NCI-H146 treated with DMSO at 0.1 percent for 48 hours (cell line): ENCODE results near the gene RASA4.
"Not testable (repeated sequence)": the region's sequence is repeated elsewhere in the genome, so short reads cannot be mapped to it uniquely, and the experiment has no call there.

Source experiments
- DNase-seq: peaks from one replicate; lab custom pipeline; 2025; ENCODE audit not compliant: unreplicated experiment; lab: John Stamatoyannopoulos, UW

The RASA4 gene

DNA sequence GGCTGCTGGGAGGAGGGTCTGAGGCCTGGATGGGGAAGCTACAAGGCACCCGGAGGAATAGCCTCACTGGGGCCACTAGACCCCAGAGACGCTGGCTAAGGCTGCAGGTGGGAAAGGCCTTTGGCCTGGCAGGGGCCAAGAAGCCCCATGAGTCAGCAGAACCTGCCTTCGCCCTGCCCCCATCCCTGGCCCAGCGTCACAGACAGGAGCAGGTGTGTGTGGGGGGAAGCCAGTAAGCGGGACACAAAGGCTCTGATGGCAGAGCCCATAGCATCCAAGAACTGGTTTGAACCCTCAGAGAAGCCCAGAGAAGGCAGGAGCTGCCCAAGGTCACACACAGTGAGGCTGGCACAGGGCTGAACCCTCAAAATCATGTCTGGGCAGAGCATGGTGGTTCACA, 9.7 kb downstream of the RASA4 start:
- not testable (repeated sequence) for DNase-seq

DNA sequence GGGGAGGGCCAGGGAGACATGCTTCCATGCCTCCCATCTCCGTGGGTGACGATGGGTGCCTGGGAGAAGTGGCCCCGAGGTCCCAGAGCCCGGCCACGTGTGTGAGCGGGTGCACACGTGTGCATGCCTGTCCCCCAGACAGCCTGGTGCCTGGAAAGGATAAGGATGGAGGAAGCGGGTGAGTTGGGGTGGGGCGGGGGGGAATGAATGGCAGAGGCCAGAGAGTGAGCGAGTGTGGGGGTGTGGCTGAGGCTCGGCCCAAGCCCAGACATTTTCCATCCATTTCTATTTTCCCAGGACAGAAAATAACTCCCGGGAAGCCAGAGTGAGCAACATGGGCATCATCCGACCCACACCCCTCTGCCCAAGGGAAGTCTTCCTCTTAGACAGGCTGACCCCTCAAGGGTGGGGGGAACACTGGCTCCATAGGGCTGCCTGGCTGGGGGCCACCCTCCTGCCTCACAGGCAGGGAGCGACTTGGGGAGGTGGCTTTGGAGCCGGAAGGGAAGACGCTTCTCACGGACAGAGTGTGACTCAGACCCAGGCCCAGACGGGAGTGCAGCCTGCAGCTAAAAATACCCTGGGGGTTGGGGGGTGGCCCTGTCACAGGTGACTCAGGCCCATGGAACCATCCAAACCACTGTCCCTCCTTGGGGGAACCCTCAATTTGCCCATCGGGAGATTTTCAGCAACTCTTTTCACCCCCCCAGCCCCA, 12.0 kb downstream of the RASA4 start:
- DNase-seq: not testable (repeated sequence)

DNA sequence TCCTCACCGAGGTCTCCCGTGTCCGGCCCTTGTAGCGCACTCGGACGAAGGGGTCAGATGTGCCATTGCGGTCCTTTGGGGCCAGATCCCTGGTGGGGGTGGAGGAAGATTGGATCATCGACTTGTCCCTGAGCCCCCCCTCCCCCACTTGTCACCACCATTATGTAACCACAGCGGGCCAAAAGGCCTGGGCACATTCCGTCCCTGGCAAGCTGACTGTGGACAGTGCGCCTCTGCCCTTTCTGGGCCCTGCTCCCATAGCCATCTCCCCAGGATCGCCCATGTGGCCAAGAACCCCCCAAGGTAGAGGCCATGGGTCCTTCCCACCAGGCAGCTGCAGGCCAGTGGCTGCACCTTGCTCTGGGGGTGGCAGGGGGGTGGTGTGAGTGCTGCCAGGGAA, 14.2 kb downstream of the RASA4 start:
- DNase-seq: not testable (repeated sequence)

DNA sequence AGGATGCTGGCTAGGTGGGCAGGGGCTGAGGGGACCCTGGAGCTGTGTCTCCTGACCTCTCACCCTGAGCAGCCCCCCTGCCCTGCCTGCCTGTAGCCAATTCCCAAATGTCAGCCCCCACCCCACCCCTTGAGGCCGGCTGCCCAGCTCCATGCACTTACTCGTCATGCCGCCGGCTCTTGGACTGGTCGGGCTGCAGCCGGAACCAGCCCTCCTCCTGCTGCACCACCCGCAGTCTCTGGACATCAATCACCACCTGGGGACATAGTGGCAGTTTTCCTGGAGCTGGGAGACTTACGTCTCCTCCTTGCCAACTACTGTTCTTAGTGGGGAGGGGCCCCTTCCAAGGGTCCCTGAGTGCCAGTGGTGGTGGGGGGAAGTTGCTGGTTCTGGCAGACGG, 16.9 kb downstream of the RASA4 start:
- not testable (repeated sequence) for DNase-seq

DNA sequence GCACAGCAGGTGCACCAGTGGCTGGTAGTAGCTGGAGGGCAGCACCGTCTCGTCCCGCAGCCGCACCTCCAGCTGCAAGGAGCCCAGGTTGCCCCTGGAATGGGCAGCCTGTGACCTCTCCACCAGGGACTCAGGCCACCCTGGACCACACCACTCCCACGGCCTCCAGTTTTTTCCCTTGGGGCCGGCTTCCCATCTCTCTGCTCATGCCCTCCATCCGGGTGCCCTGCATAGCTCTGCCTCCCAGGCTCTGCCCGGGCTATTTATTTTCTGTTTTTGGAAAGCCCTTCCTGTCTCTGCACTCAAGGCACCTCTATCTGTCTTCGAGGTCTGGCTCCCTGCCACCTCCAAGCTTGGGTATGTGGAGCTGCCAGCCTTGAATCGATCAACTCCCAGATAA, 20.5 kb downstream of the RASA4 start:
- DNase-seq: not testable (repeated sequence)

DNA sequence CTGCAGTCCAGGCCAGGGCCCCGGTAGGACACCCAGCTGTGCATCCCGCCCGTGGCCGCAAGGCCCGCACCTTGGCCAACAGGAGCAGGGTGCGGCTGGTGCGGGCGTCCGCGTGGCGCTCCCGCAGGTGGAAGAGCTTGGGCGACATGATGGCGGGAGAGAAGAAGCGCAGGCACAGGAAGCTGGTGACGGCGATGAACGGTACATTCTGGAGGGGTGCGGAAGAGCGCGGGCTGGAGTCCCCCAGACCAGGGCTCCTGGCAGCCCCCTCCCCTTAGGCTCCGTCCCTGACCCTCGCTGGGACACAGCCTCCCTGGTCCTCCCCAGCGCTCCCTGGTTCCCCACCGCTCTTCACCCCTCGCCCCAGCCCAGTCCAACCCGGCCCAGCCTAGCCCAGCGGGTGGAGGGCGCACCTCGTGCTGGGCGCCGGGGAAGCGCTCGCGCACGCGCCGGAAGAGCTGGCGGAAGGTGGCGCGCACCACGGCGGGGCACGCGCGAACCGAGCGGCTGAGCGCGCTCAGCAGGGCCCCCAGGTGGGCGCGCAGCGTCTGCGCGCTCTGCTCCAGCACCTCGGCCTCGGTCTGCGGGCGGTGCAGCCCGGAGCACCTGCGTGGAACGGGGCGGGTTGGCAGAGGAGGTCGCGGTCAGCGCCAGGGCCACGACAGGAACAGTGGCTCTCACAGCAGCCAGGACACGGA, 22.8 kb downstream of the RASA4 start:
- DNase-seq: not testable (repeated sequence)

DNA sequence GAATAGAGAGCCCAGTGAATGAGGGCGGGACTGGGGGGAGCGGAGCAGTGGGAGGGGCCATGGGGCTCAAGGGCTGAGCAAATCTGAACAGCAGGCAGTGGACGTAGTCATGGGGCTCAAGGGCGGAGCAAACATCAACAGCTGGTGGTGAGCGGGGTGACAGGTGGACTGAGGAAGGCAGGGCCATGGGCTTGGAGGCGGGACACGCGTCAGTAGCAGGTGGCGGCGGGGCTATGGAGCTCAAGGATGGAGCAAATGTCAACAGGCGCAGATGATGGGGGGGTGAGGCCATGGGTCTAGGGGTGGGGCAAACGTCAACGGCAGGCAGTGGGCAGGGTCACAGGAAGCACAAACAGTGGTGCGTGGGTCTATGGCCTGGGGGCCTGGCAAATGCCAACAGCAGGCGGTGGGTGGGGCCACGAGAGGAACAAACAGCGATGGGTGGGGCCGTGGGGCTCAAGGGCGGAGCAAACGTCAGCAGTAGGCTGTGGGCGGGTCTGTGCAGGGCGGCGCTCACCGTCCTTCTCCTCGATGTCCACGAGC, 24.0 kb downstream of the RASA4 start:
- DNase-seq: not testable (repeated sequence)

DNA sequence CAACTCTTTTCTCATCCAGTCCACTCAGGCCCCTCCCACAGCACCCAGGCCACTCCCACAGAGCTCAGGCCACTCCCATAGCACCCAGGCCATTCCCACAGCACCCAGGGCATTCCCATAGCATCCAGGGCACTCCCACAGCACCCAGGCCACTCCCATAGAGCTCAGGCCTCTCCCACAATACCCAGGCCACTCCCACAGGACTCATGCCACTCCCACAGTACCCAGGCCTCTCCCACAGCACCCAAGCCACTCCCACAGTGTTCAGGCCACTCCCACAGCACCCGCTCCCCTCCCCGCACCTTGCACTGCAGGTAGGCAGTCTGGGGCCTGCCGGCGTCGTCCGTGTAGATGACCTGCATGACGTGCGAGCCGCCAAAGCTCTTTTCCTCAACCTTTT, 26.7 kb downstream of the RASA4 start:
- not testable (repeated sequence) for DNase-seq

DNA sequence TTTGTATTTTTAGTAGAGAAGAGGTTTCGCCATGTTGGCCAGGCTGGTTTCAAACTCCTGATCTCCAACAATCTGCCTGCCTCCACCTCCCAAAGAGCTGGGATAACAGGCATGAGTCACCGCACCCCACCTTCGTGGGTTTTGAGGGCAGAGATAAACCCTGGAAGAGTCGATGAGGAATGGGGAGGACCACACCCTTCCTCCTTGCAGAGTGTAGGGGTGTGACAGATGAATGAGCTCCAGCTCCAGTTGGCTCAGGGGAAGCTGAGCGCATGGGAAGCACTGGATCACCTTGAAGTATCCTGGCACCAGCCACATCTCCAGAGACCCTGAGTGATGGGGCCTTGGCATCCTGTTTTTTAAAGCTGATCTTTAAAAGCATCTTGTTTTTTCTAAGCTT, 33.1 kb downstream of the RASA4 start:
- DNase-seq: not testable (repeated sequence)

DNA sequence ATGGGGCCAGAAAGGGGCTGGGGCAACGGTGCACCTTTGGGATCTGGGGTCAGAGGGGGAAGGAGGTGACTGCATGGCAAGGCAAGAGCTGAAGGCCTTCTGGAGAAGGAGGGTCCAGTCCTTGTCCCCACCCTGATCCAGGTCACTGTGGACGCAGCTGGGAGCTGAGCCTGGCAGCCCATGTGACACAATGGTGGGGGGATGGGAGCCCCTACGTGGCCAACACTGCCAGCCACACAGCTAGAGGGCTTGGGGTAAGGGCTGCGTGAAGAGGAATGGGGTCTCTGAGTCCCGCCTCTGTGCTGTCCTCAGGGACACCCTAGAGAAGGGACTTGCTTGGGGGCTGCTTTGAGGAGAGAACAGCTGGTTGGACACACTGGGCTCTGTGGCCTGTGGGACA, 34.8 kb downstream of the RASA4 start:
- DNase-seq: not testable (repeated sequence)

DNA sequence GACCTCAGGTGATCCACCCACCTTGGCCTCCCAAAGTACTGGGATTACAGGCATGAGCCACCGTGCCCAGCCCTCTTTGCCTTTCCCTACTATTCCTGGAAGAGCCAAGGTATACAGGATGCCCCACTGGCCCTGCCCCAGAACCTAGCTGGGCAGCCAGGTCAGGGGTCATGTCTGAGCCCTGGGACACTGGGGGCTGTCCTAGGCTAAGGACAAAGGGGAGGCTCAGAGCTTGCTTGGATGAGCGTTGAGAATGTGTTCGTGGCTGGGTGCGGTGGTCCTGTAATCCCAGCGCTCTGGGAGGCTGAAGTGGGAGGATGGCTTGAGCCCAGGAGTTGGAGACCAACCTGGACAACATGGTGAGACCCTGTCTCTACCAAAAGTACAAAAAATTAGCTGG, 38.1 kb downstream of the RASA4 start:
- DNase-seq: not testable (repeated sequence)

DNA sequence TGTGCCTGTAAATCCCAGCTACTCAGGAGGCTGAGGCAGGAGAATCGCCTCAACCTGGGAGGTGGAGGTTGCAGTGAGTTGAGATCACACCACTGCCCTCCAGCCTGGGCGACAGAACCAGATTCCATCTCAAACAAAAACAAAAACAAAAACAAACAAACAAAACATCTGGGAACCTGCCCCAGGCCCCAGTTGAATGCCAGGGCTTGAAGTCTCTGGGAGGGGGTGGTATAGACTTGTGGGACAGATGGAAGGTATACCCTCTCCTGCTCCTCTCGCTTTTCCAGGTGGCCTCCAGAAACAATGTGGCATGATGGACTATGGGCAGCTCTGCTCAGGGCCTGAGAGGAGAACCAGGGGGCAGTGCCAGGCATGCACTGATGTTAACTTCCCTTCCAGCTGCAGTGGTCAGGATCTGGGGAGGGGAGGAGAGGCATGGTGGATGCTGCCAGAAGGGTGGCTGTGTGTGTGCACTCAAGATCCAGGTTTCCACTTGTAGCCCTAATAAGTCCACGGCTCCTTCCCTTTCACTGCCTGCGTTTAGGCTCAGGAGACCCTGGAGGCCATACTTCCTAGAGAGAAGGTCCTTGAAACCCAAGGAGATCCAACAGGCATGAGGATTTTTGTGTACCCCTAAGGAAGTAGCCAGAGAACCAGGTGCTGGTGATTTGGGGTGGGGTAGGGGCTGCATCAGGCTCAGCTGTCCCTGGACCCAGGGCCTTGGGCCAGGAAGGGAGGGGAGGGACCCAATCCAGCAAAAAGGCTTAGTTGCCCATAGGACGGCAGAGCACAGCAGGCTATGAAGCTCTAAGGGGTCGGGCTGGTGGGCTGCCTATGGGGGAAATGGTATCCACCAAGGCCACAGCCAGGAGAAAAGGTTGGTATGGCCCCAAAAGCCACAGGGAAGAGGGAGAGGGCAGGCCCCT, 39.0 kb downstream of the RASA4 start:
- not testable (repeated sequence) for DNase-seq

DNA sequence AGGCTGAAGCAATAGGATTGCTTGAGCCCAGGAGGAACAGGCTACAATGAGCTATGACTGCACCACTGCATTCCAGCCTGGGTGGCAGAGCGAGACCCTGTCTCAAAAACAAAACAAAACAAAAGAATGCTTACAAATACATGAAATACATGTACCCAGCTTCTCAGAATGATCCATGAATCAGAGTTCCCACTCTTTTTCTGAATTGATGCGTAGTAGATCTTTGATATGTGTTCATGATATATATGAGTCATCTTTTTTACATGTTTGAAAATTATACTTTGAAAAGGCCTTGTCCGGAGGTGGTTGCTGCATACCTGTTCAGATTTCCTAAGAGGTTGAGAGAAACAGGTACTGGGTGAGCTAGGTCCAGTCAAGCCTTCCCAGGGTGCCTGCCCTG, 40.2 kb downstream of the RASA4 start:
- not testable (repeated sequence) for DNase-seq

DNA sequence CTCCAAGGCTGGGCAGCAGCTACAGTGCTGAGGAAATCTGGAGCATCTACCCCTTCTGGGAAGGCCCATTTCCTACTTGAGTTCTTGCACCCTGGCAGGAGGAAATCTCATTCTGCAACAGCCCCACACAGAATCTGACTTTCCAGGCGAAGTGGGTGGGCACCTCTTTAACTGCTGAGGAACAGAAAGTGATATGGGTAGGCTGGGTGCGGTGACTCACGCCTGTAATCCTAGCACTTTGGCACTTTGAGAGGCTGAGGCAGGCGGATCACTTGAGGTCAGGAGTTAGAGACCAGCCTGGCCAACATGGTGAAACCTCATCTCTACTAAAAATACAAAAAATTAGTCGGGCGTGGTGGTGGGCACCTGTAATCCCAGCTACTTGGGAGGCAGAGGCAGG, 41.9 kb downstream of the RASA4 start:
- not testable (repeated sequence) for DNase-seq

DNA sequence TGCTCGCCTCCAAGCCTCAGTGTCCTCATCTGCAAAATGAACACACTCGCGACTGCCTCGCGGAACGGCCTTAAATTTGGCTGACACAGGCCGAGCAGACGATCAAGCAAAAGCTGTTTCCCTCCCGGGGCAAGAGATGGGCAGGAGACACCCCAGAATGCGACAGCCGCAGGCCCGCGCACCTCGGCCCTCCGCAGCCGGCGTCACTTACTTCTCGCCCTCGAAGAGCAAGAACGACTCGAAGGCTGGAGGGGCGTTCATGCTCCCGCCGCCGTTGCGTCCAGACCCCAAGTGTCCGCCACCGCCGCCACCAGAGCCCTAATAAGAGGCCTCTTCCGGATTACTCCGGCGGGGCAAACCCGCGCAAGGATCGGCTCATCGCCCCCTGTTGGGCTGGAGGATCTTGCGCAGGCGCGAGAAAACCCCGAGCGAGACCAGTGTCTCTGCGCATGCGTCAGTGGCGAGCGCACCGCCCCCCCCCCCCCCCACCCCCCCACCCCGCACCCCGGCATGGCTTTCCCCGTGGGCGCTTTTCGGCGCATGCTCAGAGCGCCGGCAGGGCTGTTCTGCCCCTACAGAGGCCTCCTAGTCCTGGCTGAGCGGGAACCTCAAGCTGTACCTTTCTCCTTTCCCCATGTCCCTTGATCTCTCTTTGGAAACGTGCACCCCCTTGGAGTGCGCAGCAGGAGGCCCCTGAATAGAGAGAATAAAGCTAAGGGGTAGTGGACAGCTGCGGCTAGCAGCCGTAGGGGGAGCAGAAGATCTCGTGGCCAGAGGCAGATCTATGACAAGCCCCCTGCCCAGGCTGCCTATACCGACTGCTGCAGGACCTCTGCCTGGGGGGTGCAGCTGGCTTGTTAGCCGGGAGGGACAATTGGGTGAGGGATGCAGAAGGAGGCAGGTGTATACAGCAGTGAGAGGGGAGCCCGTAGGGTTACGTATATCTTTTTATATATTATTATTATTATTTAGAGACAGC, 44.0 kb downstream of the RASA4 start, which contains the start of gene POLR2J3:
TSS of gene POLR2J3 (minus strand) at position 323 of the 979 bp plus-strand sequence. CDS start at position 261, 62 bp downstream.
- DNase-seq: not testable (repeated sequence)

DNA sequence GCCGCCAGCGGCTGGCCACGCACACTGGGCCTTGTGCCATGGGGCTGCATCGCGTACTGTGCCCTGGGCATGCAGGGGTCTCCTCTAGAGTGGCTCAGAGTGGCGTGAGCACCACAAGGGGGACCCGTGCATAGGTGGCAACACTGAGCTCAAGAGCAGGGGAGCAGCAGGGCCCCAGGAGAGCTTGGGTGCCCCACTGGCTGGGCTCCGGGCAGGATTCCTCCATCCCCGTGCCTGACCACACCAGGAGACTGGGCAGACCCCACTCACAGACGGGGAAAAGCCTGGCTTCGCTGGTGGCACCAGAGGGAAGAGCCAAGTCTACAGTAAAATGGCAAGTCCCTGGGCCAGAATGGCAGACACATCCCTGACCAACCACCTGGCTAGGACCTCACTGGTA, 47.9 kb downstream of the RASA4 start:
- not testable (repeated sequence) for DNase-seq

DNA sequence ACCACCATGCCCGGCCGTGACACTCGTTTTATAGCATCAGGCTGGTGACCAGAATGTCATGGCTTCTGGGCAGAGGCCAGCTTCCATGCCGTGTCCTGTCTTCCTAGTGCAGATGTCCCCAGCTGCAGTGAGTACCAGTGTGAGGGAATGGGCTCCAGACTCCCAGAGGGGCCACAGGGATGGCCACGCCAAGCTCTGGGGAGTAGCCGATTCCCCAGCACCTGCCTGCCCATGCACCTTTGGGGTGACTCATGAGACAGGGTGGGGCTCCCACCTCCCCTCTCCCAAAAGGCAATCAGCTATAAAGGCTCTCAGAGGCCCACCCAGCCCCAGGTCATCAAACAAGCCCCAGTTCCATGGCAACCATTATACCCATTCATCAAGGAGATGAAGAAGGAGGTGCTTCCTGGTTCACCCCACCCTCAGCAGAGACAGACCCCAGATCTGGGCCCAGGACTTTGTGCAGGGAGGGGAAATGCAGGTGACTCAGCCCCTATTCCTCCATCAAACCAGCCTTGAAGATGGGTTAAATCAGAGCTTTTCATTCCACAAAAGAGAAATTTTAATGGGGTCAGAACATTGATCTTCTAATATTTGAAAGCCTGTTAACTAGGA, 65.6 kb downstream of the RASA4 start, which contains the start of gene SPDYE2:
TSS of gene SPDYE2 (plus strand) at position 419 of the 615 bp plus-strand sequence. CDS start 2,030 bp downstream, outside the sequence.
- not testable (repeated sequence) for DNase-seq

DNA sequence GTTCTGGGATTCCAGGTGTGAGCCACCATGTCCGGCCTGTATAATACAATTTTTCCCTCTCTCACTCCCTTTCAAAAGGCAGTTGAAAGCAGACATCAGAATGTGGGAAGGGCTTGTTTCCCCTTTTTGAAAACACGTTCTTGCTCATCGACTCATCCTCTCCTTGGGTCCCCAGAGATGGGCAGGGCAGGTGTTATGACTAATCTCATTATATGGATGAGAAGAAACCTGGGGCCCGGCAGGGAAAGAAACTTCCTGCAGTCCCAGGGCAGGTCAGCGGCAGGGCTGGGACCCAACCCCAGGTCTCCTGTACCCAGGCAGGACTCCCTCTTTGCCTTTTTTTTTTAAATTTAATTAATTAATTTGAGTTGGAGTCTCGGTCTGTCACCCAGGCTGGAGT, 70.2 kb downstream of the RASA4 start:
- not testable (repeated sequence) for DNase-seq

DNA sequence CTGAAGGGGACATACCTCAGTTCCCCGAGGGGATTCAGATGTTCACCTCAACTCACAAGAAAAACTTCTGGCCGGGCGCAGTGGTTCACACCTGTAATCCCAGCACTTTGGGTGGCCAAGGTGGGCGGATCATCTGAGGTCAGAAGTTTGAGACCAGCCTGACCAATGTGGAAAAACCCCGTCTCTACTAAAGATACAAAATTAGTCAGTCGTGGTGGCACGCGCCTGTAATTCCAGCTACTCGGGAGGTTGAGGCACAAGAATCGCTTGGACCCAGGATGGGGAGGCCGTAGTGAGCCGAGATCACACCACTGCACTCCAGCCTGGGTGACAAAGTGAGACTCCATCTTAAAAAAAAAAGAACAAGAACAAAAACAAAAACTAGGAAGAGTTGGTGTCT, 71.3 kb downstream of the RASA4 start:
- not testable (repeated sequence) for DNase-seq
